Glomerular visceral epithelial cell (primary cell): ENCODE data around the gene EFHC1.
A peak's percentile ranks its signal among the peaks of the same experiment; 100 is the strongest.

Experiments
- DNase-seq: peaks from one replicate; pipeline ENCODE4 v3.0.0-alpha.2; 2016; ENCODE audit errors: extremely low spot score

The EFHC1 gene

DNA sequence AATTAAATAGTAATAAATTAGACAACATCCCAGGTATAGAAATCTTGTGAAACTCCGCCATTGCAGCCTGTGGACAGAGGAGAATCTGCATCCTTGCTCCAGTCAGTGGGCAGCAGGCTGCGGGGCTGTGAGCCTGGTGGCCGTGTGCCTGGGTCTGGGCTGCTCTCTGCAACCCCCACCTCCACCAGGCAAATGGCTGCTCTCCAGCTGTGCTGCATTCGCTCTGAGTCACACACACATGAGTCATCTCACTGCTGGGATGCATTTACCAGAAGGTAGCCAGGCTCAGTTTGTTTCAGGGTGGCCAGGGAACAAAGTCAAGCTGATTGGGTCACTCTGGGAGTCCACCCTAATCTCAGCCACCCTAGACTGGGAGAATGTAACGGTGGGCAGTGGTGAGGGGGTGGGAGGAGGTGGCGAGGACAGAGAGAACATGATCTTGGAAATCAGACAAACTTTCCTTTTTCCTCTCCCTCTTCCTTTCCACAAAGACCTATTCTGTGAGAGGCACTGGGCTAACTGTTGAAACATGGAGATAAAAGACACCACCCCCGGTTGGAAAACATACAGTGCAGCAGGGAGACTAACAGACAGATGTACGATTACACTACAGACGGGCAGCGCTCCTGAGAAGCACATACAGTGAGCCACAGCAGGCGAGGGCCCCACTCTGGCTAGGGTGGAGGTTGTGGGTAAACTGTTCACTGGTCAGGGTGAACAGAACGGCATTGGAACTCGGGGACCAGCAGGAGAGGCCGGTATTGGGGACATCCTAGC, 97.5 kb downstream of the EFHC1 start:
- DNase-seq, result peak; percentile 92

DNA sequence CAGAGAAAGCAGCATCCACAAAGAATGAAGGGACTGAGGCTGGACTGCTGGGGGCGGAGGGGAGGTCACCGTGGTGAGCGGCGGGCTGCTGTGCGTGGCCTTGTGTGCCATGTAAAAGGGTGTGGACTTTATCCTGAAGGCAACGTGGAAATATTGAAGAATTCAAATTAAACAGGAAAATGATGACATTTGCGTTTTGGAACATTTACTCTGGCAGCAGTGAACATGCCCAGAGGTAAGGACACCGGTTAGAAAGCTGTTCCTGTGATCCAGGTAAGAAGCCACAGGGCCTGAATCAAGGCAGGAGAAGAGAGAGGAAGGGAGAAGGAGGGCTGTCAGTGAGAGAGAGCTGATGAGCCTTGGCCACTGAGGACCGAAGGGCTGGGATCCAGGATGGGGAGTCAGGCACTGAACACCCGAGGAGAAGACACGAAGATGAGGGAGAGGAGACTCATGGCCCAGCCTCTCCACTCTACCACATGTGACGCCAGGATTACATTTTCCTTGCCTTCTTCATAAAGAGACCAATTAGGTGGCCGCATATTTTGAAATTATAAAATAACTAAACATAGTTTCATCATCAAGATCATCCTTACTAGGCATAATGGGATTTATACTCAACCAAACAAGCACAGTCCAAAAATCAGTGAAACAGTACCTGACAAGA, 98.3 kb downstream of the EFHC1 start:
- DNase-seq, result no peak

DNA sequence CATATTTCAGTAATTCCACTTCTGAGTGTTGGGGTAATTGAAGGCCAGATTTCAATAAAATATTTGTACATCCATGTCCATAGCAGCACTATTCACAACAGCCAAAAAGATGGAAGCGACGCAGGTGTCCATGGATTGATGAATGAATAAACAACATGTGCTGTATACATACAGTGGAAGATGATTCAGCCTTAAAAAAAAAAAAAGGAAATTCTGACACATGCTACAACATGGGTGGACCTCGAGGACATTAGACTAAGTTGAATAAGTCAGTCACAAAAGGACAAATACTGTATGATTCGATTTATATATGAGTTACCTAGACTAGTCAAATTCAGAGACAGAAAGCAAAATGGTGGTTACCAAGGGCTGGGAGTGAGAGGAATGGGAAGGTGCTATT, 99.5 kb downstream of the EFHC1 start:
- DNase-seq, result no peak

DNA sequence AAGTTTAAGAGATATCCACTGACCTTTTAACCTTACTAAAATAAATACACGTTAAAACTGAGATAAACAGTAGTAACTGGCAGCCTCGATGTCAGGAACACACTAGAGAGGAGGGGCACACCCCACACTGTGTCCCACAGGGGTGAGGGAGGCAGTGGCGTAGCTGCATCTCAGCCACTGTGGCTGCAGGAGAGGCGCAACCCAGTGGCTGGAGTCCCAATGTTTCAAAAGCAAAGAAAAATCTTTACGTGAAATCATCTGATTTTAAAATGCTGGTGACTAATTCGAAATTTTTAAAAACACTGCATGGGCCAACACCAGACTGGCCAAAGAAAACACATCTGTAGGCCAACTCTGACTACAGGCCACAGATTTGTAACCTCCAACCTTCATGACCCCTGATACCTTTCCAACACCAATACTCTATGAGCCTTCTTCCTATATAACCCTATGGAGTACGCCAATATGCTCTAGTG, 102.0 kb downstream of the EFHC1 start:
- peak; percentile 27 for DNase-seq

DNA sequence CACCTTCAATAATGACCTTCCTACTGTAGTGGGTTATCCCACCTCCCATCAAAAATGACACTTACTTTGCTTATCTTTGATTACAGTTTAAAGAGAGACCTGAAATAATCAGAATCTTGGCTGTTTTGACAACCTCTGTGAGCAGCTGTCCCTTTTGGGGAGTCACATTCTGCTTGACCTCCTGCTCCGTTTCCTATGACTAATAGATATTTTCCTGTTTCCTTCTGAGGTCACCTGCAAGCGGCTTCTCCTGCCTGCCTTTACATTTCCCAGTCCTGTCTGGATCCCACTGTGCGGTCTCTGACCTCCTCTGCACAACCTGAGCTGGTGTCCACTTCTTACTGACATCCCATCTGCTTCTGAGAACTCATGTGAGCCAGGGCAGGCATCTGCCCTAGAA, 102.5 kb downstream of the EFHC1 start:
- peak; percentile 54 for DNase-seq

DNA sequence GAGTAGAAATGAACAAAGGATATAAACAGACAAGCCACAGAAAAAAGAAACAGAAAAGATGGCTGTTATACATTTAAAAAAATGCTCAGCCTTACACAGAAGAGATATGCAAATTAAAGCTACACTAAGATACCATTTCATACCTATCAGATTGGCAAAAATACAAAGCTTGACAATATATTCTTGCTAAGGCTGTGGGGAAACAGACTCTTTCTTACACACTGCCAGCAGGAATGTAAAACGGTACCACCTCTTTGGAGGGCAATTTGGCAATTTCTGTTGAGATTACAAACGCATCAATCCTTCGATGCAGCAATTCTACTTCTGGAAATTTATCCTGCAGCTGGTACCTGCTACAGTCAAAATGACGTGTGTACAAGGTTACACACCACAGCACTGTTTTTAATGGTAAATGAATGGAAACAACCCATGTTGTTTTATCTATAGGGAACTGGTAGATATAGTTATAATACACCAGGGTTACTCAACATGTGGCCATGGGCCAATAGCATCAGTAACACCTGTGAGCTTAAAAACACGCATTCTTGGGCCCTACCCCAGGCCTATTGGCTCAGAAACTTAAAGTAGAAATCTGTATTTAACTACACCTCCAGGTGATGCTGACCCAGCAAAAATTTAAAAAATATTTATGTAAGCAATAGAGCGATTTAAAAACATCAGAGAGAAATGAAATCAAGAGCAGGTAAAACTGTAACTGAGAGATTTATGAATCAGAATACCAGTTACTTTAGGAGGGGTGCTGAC, 103.4 kb downstream of the EFHC1 start:
- DNase-seq, result no peak

DNA sequence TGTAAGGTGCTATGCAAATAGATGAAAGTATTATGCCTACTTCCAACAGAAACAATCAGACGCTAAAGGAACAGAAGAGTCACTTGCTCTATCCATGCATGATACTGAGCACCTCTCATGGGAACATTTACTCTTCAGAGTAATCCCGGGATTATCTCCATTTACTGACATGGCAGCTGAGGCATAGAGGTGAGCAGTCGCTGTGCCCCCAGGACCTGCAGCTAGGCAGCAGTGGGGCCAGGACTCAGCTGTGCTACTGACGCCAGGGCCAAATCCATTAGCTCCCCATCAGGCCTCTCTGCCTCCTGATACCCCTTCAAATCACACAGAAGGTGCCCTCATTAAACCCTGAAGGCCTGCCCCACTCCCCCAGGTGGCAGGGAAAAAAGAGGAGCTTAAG, 104.8 kb downstream of the EFHC1 start:
- DNase-seq, result no peak

DNA sequence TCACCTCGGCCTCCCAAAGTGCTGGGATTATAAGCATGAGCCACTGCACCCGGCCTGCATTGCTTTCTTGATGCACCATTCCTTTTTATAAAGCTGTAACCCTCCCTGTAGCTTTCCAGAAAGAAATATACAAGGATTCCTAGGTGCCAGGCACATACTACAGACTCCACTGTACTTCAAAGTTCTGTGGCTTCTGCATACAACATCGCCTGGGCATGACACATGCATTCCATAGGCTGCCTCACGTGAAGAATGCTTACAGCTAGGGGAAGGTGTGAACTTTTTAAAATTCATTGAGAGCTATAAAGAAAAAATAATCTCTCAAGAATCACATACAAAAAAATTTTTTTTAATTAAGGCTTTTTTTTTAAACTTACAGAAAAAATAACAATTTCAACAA, 106.5 kb downstream of the EFHC1 start:
- DNase-seq, result peak; percentile 81

DNA sequence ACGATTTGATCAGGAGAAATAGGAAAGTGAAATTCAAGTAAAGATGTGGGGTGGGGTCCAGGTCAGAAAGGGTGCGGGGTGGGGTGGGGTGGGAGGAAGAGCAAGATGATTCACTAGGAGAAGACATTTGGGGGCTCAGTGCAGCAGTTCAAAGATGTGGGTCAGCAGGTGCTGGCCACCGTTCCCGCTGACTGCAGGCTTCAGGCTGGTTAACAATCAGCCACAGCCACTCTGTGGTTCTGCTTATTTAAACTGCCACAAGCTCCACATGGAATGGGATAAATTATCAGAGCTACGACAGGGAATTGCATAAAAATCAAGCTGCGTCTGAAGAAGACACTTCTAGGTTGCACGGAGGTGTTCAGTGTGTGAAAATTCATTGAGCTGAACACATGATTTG, 107.3 kb downstream of the EFHC1 start:
- DNase-seq, result no peak

DNA sequence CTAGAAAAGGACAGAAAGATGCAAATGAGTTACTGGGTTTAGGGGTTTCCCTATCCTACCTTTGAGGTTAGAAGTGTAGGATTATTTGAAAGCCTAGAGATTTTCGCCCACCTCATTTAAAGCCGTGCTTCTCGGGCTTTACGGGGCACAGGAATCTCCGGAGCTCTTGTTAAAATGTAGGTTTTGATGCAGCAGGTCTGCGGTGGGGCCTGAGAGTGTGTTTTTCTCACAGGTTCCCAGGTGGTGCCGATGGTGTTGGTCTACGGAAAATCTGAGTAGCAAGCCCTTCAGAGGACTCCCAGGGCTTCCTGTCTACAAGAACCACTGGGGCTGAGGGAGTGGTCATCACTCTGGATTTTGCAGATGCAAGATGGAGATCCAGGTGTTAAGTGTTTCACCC, 109.2 kb downstream of the EFHC1 start:
- no peak for DNase-seq

DNA sequence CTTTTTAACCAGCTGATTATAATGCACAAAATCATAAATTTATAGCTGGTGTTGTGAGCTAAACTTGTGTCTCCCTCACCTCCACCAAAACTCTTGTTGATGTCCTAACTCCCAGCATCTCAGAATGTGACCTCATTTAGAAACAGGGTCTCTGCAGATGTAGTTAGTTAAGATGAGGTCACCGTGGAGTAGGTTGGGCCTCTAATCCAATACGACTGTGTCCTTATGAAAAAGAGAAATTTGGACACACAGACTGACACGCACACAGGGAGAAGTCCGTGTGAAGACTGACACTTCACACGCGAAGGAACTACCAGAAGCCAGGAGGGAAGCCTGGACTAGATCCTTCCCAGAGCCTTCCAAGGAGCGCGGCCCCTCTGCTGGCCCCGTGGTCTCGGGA, 110.2 kb downstream of the EFHC1 start:
- no peak for DNase-seq

DNA sequence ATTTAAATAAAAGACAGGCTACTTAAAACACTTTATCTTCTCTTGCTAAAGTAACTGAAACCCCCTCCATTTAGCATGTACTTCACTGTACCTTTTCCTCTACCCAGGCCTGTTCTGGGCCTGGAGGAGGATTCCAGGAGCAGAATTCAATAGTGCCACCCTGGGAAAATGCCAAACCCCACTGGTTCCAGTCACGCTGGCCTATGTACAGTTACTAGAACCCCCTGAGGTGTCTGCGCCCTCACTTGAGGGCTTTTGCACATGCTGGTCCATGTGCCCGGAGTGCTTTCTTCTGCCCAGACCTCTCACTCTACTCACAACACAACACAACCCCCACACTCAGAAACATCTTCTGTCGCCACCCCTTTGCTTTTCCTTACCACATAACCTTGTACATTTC, 111.3 kb downstream of the EFHC1 start:
- DNase-seq, result no peak

DNA sequence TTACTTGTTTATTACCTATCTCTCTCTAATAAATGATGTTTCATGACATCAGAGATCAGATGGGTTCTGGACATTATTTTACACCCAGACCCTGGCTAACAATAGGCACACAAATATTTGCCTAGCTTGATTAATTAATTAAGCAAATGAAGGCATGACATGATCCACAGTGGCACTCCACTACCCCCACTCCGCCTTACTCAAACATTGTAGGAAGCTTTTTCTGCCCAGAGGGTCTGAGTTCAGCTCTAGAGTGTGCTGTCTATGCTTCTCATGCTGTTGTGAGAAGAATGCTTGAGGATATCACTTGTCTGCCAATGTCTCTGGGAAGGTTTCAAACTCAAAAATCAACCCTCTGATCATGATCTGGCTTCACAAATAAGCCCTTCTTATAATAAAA, 111.7 kb downstream of the EFHC1 start:
- no peak for DNase-seq

DNA sequence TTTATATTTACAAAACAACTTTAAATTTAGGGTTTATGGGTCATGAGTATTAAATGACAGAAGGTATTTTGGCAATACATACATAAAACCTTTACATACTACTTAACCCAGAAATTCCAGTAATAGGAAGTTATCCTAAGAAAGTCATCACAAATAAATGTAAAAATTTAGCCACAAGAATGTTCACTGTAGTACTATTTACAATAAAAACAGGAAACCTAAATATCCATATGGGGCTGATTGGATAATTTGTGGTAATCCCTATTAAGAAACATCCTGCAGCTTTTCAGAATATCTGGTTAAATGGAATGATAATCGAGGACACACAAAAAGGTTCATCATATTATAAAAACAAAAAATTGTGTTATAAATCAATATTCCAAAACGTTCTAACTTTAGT, 112.3 kb downstream of the EFHC1 start:
- no peak for DNase-seq

DNA sequence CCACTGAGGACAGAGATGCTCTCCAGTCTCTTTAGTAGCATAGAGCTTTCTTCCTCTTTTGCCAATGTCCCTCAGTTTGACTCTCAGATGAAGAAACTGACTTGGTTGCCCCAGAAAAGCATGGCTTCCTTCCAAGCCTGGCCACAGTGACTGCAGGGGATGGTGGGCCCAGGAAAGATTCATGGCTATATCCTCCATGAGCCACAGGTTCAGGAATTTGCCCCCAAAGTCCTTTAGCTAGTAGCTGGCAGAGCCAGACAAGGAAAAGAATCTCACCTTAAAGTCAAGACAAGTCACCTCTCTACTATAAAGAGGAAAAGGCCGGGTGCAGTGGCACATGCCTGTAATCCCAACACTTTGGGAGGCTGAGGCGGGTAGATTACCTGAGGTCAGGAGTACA, 113.3 kb downstream of the EFHC1 start:
- no peak for DNase-seq

DNA sequence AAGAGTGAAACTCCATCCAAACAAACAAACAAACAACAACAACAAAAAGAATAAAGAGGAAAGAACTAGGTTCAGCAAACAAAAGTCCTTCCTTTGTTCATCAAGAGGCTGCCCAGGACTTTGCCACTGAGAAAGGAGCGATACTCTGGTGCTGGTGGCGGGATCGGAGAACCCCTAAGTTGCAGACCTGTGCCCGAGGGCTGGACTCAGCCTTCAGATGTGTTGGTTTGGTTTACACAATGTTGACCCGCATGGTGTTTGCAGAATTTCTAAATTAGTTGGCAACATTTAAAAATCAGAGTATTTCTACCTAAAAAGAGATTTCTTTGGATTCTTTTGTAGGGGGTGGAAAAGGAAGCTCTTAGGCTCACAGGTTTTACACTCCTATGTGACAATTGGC, 114.2 kb downstream of the EFHC1 start:
- no peak for DNase-seq

DNA sequence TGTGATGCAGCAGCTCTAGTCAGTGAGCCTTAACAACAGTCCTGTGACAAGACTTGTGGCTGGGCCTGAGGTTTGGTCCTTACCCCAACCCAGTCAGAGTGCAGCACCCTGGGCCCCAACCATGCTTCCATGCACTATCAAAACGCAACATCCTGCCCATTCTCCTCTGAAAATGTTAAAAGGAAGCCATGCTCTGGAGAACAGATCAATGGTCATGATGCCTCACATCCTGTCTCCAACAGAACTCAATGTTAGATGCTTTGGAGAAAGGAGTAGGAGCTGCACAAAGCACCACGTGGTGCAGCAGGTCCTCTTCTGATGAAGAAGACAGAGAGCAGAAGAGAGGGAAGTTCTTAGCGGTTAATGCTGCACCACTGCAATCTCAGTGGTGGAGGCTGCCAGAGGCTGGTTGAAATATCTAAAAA, 114.8 kb downstream of the EFHC1 start:
- no peak for DNase-seq

DNA sequence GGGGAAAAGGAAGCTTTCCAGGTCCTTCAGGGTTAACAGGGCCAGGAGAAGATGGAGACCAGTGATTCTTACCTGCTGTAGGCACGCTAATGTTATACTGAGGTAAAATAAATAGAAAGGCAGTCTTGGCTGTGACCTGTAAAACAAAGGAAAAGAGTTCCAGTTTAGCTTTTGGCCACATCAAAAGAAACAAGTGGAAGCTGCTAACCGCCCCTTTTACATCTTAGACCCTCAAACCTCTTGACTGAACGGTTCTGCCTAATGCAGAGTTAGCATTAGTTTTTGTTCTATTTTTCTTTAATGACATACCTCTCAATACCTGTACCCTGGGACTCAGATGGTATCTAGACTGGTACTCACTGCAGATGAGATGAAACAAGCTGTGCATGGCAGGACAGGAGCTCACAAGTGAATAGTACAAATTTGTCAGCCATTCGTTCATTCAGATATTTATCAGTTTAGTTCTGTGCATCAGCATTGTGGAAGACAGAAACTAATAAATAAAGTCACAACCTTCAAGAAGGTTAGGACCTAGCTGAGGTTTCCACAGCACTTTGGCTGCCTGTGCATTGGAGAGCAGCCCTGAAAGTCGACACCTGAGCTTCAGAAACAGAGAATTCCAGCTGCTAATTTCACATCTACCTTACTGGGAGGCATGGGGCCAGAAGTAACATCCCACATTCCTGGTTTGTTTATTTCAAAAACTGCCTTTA, 115.7 kb downstream of the EFHC1 start:
- DNase-seq, result no peak

DNA sequence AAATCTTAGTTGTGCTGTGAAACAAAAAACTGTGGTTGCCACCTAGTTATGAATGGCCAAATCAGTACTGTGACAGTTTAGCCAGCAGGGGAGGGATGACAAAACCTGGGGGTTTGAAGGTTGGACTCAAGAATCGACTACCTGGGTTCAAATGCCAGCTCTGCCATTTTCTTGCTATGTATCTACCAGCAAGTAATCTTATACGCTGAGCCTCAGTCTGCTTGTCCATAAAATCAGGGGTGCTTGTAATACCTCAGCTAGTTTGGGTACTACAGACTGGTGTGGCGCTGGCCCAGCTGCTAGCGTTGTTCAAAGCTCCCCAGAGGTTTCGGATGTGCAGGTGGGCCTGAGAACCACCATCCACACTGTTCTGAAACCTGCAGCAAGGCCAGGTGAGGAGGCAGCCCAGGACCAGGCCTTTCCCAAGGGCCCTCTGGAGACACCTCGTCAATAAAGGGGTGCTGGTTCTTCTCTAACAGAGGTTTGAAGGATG, 116.3 kb downstream of the EFHC1 start:
- DNase-seq, result no peak

DNA sequence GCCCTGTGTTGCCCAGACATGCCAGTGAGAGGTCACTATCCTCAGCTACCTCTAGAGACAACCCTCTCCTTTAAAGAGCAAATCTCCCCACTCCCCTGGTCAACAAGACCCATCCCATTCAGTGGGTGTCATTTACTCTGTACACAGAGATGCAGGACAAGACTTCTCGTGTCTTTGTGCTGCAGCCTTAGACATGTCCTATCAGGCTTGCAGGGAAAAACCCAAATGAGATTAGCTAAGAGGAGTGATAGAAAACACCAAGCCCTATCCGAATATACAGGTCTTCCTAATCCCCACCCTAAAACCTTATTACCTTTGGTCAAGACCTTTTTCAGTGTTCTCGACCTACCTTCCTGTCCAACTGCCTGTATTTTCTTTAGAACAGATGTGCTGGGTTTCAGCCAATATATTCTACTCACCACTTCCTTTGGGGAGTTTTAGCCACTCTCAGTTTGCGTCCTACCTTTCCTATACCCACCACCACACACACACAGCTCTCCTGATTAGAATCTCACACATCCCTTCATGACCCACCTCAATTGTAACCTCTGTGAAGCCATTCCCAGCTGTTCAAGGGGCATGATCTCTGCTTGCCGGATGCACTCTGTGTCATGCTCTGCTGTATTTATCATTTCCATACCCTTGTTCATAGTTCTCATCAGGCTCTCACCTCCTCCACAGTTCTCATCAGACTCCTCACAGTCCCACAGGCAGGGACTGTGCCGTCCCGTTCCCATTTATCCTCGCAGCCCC, 117.0 kb downstream of the EFHC1 start:
- peak; percentile 29 for DNase-seq

DNA sequence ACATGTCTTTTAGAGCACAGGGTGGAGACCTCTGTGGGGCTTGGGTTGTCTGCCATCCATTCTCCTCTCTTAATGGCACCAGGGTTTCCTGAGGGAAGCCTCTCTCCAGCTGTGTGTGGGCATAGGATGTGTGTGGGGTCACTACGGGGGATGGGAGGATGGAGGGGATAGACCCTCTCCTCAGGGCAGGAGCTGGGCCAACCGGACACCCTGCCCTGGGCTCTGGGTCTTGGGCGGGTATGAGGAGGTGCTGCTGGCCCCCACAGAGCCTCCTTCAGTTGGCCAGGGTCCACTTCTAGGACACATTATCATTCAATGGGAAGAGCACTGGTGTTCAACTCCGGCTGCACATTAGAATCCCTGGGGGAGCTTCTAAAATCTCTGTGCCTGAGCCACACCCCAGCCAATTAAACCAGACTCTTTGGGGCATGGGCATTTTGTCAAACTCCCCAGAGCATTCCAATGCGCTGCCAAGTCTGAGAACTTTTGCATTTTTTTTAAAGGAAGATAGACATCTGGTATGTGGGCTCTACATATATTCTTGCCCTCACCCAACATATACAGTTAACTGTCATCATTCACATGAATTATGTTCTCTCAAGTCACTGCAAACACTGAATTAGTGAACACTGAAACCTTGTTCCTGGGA, 118.2 kb downstream of the EFHC1 start:
- peak; percentile 55 for DNase-seq
